Left lung (tissue), 10 donors: ENCODE data around the gene PHACTR1. TPM values are rescaled to one million over a fixed set of nuclear protein-coding genes. Genes with fewer than 3 reads are reported as not detected.

Experiments used
- ATAC-seq: fragments of 200-7000 bp; cut with Tn5 transposase; one replicate; pipeline ENCODE4 v1.9.1; 2020; ENCODE audit warnings: moderate library complexity
- DNase-seq, 4 donors: peaks; one replicate each; pipeline ENCODE4 v3.0.0-alpha.2; 2013 to 2020
- H3K27ac ChIP-seq, 2 donors: fragments of 200-600 bp; sonication (generic) in 1 of 2; one replicate each; pipeline versions ENCODE4 v1.5.0 to v1.8.0; 2020 to 2021
- H3K27me3 ChIP-seq, 2 donors: fragments of 200-600 bp; sonication (generic) in 1 of 2; one replicate each; pipeline versions ENCODE4 v1.5.0 to v1.8.0; 2020 to 2021
- H3K36me3 ChIP-seq, 2 donors: fragments of 200-600 bp; sonication (generic) in 1 of 2; one replicate each; pipeline versions ENCODE4 v1.5.0 to v1.8.0; 2020 to 2021
- H3K4me1 ChIP-seq, 2 donors: fragments of 200-600 bp; one replicate each; pipeline ENCODE4 v1.8.0; 2021
- H3K4me3 ChIP-seq, 2 donors: fragments of 200-600 bp; sonication (generic) in 1 of 2; one replicate each; pipeline versions ENCODE4 v1.5.0 to v1.8.0; 2020 to 2021; ENCODE audit warnings: mild to moderate bottlenecking in 1 of 2
- H3K9me3 ChIP-seq, 2 donors: fragments of 200-600 bp; sonication (generic) in 1 of 2; one replicate each; pipeline versions ENCODE4 v1.5.0 to v1.8.0; 2020 to 2021
- CTCF ChIP-seq, 2 donors: fragments of 200-600 bp; sonication (generic) in 1 of 2; IDR thresholded peaks; one replicate each; pipeline versions ENCODE4 v1.5.0 to v1.8.0; 2021; ENCODE audit warnings: antibody characterized with exemption in 2 of 2
- intact Hi-C, 2 donors: fragments of 100-400 bp; cut with DNase I; formaldehyde crosslinking; loops; one replicate each; pipeline versions ENCODE4 v1.11.2 to v1.14.2; 2022
- polyA plus RNA-seq, 6 donors: library from polyadenylated mRNA; unstranded; fragments of 120-200 nt; gene quantifications; one replicate each; pipeline ENCODE4 v1.2.1, GENCODE V29; 2013; ENCODE audit not compliant: insufficient read length in 6 of 6
- total RNA-seq, 2 donors: library from RNA; stranded (reverse); fragmentation: NEBNext Ultra II Directional; extraction: Animal tissue kit (Norgen Biotek cat#: 25700); gene quantifications; one replicate each; pipeline ENCODE4 v1.2.1, GENCODE V29; 2021
- donor health status: DM: no; HTN: yes; CAD: no.
- donor health status: DM: no; HTN: no; CAD: no.

The PHACTR1 gene
- total and polyA plus RNA-seq, 8 donors = 12.1 to 53.3 (median 15.8) TPM

GRCh38 chr6:13186861-13187260 is 470.3 kb downstream of the PHACTR1 start:
- Histone ChIP-seq H3K27ac (no peak overlapping the region), H3K27me3 (no peaks in the 10 kb centered on the region), H3K9me3 (no peaks in the 10 kb centered on the region), H3K4me3 (no peak overlapping the region), H3K36me3 (no peaks in the 10 kb centered on the region), H3K4me1 (no peaks in the 10 kb centered on the region)
- intact Hi-C loops = no loop called here
- ATAC-seq (no peak), DNase-seq (no peak)
- TF ChIP-seq CTCF (IDR thresholded peaks at IDR 0.05) = no peak

GRCh38 chr6:13187692-13188091 is 471.1 kb downstream of the PHACTR1 start:
- Histone ChIP-seq H3K4me1 (no peaks in the 10 kb centered on the region), H3K27ac (no peak overlapping the region), H3K9me3 (no peaks in the 10 kb centered on the region), H3K36me3 (no peaks in the 10 kb centered on the region), H3K27me3 (no peaks in the 10 kb centered on the region), H3K4me3 (no peak overlapping the region)
- DNase-seq = no peak
- intact Hi-C loops = no loop called here
- no peak for TF ChIP-seq CTCF (IDR thresholded peaks at IDR 0.05)
- ATAC-seq = no peak

GRCh38 chr6:13188306-13188705 is 471.7 kb downstream of the PHACTR1 start:
- intact Hi-C loops = no loop called here
- no peak for TF ChIP-seq CTCF (IDR thresholded peaks at IDR 0.05)
- Histone ChIP-seq H3K4me3 (no peak overlapping the region), H3K27ac (no peak overlapping the region), H3K27me3 (no peaks in the 10 kb centered on the region), H3K9me3 (no peaks in the 10 kb centered on the region), H3K4me1 (no peaks in the 10 kb centered on the region), H3K36me3 (no peaks in the 10 kb centered on the region)
- ATAC-seq (no peak), DNase-seq (no peak)

- Histone ChIP-seq H3K27me3 (no peaks in the 10 kb centered on the region), H3K36me3 (no peaks in the 10 kb centered on the region), H3K4me3 (no peak overlapping the region), H3K4me1 (no peaks in the 10 kb centered on the region), H3K9me3 (no peaks in the 10 kb centered on the region), H3K27ac (no peak overlapping the region)
- DNase-seq = no peak
- ATAC-seq = no peak
- intact Hi-C loops = loop anchor here in 1 of 2 donors (10.0 kb wide), 1 partner anchor 135 kb away; the partner anchor contains the start of gene TBC1D7
- no peak for TF ChIP-seq CTCF (IDR thresholded peaks at IDR 0.05)
Measured at GRCh38 chr6:13189710-13190109, 473.1 kb downstream of the PHACTR1 start.

GRCh38 chr6:13190376-13190775 is 473.8 kb downstream of the PHACTR1 start:
- Histone ChIP-seq H3K36me3 (no peaks in the 10 kb centered on the region), H3K27me3 (no peaks in the 10 kb centered on the region), H3K4me3 (no peak overlapping the region), H3K4me1 (no peaks in the 10 kb centered on the region), H3K9me3 (no peaks in the 10 kb centered on the region), H3K27ac (no peak overlapping the region)
- ATAC-seq (no peak), DNase-seq (no peak)
- TF ChIP-seq CTCF (IDR thresholded peaks at IDR 0.05) = no peak
- intact Hi-C loops = loop anchor here in 1 of 2 donors (10.0 kb wide), 1 partner anchor 134 kb away; the partner anchor contains the start of gene TBC1D7
